ENCODE measurements around the gene SMIM7.
A peak's percentile ranks its signal among the peaks of the same experiment; 100 is the strongest.
"Not testable (repeated sequence)": the region's sequence is repeated elsewhere in the genome, so short reads cannot be mapped to it uniquely, and the experiment has no call there.

SMIM7 gene

DNA sequence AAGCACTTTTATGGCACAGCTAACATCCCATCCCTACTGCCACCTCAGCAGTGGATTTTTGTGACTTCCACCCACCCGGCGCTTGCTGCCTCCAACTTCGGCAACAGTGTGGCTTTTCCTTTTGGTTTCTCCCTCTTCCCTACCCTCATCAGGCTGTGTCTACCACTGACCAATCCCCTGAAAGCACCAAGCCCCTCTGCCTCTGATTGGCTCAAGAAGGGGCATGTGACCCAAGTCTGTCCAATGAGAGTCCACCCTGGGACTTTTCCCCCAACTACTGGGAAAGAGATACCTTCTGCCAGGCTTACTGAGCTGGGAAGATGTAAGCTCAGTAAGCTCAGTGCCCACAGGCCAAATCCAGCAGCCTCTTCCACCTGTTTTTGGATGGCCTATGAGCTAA lies 5.8 kb downstream of the SMIM7 start:
- DNase-seq: no peak

DNA sequence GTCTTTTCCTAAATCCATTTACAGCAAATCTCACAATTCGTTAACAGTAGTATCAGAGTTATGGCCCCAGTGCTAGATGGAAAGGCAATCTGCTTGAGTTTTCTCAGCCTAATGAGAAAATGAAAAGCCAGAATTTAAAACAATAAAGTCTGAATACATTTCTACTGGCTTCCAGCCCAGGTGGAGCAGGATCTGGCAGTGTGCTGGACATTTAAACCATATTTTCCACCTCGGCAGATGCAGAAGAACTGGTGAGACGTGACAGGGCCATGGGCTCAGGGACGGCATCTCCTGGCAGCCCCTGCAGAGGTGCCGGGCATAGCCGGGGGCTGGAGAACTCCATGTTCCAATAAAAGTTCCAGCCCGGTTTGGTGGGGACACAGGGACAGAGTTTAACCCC lies 7.1 kb downstream of the SMIM7 start:
- no peak for DNase-seq

- not testable (repeated sequence) for DNase-seq
Measured at GRCh38 chr19:16651421-16652188, 8.3 kb downstream of the SMIM7 start.

DNA sequence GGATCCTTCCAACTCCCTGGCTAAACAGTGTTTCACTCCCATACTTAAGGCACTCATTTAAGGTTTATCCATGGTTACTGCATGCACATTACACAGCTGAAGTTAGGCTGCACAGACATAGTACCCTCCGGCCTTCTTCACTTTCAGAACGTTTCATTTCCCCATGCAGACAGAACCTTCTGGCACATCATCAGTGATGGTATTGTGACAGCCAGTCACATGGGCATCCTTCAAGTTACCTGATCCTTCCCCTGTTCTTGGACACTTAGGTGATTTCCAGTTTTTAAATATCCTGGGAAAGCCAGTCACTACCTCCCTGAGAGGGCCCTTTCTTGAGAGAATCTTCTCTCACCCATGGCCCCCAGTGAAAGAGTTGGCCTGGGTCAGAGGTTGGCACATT lies 9.1 kb downstream of the SMIM7 start:
- DNase-seq: no peak

DNA sequence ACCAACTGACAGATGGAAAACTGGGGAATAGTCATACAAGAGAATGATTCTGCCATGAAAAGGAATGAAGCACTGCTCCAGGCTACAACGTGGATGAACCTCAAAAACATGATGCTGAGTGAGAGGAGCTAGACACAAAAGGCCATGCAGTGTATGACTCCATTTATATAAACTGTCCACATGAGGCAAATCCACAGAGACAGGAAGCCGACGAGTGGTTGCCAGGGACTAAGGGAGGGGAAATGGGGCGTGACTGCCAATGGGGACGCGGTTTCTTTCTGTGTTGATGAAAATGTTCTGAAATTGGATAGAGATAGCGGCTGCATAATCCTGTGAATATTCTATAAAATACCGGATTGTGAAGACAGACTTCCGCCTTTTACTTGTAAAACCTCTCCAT lies 10.2 kb downstream of the SMIM7 start:
- DNase-seq: no peak

DNA sequence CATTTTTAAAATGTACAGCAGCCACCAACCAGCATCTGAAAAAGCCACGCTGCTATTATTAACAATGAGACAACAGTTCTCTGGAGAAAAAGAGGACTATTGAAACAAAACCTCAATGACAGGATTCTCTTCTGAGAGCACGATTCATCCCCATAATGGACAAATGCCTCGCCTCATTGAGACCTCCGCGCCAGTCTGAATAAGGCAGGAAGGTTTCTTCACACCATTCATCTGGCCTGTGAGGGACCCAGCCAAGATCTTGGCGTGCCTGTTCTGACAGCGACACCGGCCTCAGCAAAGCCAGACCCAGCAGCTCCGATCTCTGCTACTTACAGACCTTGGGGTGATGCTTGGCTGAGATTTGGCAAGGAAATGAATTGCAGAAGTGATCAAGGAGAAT lies 14.8 kb downstream of the SMIM7 start:
- no peak for DNase-seq

DNA sequence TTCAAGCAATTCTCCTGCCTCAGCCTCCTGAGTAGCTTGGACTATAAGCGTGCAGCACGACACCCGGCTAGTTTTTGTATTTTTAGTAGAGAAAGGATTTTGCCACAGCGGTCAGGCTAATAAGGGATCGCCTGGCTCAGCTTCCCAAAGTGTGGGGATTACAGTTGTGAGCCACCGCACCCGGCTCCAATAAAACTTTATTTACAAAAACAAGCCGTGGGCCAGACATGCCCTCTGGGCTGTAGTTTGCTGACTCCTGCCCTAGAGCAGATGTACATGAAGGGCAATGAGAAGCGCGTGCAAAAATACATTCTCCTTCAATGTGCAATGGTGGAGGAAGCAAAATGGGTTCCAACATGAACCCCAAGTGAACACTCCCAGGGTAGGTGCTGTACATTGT lies 18.2 kb downstream of the SMIM7 start:
- no peak for DNase-seq

- no peak for DNase-seq
Measured at GRCh38 chr19:16640951-16641350, 19.0 kb downstream of the SMIM7 start.

DNA sequence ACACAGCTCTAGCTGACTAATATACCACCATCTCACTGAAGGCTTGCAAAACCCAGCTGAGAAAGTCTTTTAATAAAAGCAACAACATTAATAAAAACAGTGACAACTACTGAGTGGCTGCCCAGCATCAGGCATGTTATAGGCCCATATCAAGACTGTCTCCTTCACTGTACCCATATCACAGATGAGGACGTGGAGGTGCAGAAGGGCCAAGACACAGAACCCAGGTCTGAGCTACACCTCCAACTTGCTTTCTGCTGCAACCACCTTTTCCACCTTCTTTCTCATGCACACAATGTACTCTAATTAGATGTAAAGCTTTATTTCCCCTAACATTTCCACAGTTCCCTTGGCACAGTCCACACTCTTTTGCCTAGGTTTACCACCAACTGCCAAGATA lies 21.3 kb downstream of the SMIM7 start:
- no peak for DNase-seq

DNA sequence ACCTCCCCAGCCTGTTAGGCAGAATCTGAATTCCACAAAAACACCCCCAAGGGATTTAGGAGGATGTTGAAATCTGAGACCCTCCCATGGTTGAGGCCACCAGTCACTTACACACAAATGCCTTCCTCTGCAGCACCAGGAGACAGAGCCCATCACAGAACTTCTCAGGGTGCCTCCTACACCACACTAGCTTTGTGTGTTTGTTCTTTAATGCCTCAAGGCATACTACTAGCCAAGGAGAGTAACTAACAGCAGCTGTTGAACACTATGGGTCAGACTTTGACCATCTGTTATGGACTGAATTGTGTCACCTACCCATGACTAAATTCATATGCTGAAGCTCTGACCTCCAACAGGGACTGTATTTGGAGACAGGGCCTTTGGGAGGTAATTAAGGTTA lies 22.4 kb downstream of the SMIM7 start:
- no peak for DNase-seq

- DNase-seq: no peak
Measured at GRCh38 chr19:16631465-16631864, 28.5 kb downstream of the SMIM7 start.

DNA sequence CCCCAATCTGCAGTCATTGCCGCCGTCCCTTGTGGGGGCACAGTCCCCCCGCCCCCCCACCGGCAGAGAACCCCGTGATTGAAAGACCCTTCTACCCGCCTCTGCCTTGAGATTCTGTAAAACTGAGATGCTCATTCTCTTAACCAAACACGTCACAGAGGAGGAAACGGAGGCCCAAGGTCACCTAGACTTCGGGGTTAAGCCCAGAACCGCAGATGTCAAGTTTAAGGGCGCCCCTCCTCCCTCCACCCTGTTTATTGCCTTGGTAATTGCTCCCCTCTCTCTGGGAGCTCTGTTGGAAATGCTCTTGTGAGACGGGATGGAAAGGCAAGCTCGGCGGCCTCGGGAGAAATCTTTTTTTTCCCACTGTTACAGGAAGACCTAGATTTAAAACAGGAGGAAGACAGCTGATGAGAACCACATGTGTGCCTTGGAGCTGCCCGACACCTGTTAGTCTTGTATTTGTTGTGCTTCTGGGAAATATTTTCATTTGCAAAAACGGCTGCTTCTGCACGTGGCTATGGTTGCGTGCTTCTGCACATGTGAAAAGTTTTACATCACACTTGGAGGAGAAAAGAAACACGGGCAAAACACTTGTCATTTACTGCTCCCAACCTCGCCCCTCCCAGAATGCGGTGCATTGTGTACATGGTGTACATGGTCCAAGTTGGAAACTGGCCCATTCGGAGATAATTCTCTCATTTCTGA lies 30.8 kb downstream of the SMIM7 start:
- DNase-seq: peak; percentile 35

DNA sequence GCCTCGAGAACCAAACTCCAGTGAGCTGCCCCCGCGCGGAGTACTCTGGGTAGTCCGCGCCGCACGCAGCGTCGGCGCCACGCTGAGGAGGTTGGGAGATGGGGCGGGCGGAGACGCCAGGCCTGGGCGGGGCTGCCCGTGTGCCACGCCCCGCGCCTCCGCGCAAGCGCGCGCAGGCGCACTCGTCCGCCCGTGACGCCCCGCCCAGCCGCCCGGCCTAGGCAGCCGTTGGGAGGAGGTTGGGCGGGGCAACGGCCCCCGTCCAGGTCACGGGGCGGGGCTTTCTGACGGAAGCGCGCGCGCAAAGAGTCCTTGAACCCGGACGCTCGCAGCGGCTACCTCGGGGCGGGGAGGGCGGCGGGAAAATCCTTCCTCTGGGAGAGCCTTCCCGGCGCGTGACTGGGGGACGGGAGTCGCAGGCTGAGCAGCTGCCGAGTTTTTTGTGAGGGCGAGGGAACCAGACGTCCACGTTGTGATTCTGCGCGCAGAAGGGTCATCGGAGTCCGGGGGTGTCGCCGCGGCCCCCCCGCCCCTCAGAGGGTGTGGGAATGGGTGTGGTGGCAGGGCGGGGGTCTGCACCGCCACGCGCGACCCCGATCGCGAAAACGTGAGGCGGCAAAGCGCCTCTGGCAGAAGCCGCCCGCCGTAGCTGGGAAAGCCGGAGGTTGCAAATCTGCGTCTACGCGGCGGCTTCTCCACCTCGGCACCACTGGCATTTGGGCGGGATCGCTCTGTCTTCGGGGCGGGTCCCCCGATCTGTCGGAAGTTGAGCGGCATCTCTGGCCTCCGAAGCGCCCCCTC lies 31.6 kb downstream of the SMIM7 start, which contains the start of gene MED26:
MED26 (minus strand) TSS at position 22 of the 801 bp plus-strand sequence. CDS start 261 bp downstream, outside the sequence.
- peak; percentile 97 for DNase-seq

DNA sequence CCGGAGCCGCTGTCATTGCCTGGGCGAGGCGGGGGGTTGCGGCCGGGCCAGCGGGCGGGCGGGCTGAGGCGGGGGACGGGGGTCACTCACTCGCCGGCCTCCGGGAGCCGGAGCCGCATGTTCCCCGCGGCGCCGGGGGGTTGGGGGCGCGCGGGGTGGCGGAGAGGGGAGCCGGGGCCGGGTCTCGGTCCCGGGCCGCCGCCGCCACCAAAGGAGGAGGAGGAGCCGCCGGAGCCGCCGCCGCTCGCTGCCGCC lies 32.1 kb downstream of the SMIM7 start:
- DNase-seq: no peak

DNA sequence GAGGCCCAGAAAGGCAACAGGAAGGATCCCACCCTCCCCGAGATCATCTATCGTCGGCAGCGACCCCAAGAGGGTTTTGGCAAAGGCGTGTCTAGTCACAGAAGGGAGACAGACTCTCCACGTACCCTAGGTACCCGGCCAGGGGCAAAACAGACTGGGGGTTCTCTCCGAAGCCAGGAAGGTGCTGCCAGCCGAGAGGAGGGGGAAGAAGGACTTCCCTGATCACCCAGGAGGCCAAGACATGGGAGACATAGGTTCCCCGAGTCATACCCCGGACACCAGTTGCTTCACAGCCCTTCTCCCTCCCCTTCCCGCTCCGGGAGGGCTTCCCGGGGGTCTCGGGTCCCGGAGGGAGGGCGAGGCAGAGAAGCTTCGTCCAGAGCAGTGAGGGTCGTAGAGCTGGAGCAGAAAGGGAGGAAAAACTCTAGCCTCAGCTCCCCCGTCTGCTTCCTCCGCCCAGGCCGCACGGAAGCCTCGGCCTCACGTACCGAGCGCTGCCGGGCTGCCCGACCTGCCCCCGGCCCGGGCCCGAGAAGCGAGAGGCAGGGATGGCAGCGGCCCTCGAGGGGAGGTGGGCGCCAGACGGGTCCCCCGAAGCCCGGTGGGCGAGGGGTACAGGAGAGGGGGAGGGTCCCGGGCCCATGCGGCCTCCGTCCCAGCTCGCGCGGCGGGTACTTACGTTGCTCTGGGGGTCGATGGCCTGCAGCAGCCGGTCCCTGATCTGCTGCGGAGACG lies 32.6 kb downstream of the SMIM7 start:
- no peak for DNase-seq

DNA sequence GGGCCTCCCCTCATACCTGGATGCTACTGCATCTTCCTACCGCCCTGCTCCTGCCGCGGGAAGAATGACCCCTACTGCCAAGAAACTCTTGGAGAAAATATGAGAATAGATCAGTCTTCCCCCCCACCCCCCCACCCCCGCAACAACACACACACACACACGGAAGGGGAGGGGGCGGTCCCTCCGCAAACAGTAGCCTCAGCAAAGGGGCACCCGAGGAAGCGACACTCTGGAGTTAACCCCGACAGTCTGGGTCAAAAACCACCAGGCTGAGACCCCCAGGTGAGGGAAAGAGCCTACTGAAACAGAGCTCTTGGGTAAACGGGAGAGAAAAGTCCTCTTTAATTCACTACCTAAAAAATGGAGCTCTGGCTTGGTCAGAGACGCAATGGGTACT lies 33.1 kb downstream of the SMIM7 start:
- DNase-seq: no peak

DNA sequence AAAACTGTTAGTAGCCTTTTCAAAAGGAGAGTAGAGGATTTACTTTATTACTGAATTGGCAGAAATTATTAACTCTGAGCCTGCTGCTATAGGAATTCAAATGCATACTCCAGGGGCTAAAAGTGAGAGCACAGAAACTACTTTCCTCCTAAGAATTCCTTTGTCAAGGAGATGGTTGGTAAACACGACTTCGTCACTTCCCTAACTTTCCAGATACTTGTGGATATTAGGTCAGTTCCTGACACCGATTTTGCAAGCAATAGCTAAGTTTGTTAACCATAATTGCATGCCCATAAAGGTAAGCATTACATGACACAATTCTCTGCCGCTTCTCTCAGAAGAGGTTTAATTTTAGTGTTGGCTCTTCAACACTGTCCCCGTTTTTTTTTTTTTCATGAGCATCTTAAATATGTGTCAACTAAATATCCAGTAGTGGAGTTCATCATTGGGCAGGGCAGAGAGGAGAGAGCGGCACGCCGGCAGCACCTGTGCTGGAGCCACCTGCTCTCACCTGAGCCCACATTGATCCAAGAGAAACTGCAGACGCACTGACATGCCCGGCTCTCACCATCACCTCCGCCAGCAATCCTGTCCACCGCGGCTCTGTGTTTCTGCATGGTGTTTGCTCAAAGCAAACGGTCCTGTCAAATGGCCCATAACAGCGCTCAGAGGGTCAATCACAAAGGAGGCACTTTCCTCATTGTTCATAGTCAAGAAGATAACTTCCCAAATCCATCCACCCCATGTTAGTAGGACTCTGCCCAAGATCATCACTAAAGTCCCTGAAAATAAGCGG lies 34.6 kb downstream of the SMIM7 start:
- no peak for DNase-seq

GRCh38 chr19:16624236-16624635 lies 35.7 kb downstream of the SMIM7 start:
- no peak for DNase-seq

DNA sequence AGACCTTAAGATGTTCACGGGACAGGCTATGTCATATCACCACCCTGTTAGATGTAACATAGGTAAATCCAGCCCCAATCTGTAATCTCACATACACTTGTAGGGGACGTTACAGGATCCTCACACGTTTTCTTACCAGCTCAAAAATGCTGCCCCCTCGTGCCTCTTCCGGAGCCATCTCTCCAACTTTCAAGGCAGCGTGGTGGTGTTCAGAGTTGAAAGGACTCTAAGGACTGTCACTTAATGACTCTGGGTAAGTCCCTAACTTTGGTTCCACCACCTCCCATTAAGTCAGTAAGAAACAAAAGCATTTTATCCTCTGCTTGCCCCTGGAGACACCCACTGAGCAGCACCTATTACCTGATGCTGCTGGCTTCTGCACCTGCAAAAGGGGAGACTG lies 36.4 kb downstream of the SMIM7 start:
- no peak for DNase-seq

GRCh38 chr19:16623066-16623465 lies 36.9 kb downstream of the SMIM7 start:
- no peak for DNase-seq

DNA sequence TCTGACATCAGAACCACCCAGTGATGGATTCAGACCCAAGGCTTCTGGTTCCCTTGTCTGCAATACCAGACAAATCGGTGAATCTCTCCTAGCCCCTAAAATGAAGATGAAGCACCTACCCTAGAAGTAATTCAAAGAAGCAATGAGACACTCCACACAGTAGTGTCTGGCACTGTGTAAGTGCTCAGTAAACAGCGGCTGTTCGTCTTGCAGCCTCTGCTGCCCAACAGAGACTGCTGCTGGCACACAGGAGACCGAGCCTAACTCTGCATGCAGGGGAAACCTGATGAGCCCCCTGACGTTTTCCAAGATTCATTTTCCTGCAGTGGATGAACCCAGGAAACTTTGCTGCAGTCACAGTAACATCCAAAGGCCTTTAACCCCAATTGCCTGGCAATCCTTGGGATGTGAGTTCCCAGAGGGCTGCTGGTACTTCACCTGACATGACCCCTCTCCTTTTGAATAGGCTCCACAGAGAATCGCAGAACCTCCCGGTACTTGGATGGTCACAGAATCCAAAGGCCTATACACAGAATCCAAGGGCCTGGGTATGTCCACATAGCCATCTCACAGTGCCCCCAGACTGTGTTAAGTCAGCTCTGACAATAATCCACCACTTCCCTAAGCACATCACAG lies 38.7 kb downstream of the SMIM7 start:
- no peak for DNase-seq

DNA sequence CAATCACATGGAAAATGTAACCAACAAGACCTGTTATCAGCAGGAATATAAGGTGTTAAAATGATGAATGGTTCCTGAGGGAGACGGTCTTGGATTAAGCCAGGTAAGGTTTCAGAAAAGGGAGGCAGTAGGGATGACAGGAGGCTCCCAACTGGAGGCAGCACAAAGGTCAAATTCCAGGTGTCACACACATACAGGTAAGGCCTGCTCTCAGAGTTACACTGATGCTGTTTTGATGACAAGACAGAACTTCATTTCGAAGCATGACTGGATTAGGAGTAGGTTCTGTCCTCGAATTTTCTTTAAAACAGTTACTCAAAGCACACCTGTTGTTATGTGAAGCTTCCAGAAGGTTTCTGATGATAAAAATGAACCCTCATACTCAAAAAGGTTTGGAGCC lies 39.4 kb downstream of the SMIM7 start:
- no peak for DNase-seq
